Measurements from ENCODE around the gene VPS25. TPM values are rescaled to one million over a fixed set of nuclear protein-coding genes. Genes with fewer than 3 reads are reported as not detected.

Gene VPS25
- total RNA-seq, 4 donors from 2014 or later, result 34.5 to 43.9 (median 38.0) TPM

GRCh38 chr17:42795061-42795460 is 21.8 kb downstream of the VPS25 start:
- H3K9me3 ChIP-seq, result no peaks in the 10 kb centered on the region
- no peak overlapping the region for H3K27ac ChIP-seq (replicated peaks in 1 of 4)
- intact Hi-C loops (cut with DNase I), result no loop called here
- DNase-seq (ENCODE audit: extremely low spot score), result no peak
- WGBS, result 72% methylated on average over 4 of the region's 4 CpGs
- H3K4me3 ChIP-seq, result no peak overlapping the region
- peaks cover 0 to 23% (median 14%) of the 10 kb centered on the region in 4 donors for H3K36me3 ChIP-seq
- no peaks in the 10 kb centered on the region for H3K27me3 ChIP-seq
- TF ChIP-seq POLR2AphosphoS5 (IDR thresholded peaks at IDR 0.05), result no peak
- no peak for TF ChIP-seq EP300 (IDR thresholded peaks at IDR 0.05)
- TF ChIP-seq CTCF (IDR thresholded peaks at IDR 0.05), result no peak
- TF ChIP-seq POLR2A (IDR thresholded peaks at IDR 0.05; ENCODE audit: low read depth), result no peak
- H3K4me1 ChIP-seq, result peaks cover 15 to 30% (median 28%) of the 10 kb centered on the region in 4 donors

- no peaks in the 10 kb centered on the region for H3K9me3 ChIP-seq
- H3K4me3 ChIP-seq, result no peak overlapping the region
- TF ChIP-seq POLR2A (IDR thresholded peaks at IDR 0.05; ENCODE audit: low read depth), result no peak
- TF ChIP-seq POLR2AphosphoS5 (IDR thresholded peaks at IDR 0.05), result no peak
- TF ChIP-seq EP300 (IDR thresholded peaks at IDR 0.05), result no peak
- H3K27me3 ChIP-seq, result no peaks in the 10 kb centered on the region
- peaks cover 0 to 23% (median 14%) of the 10 kb centered on the region in 4 donors for H3K36me3 ChIP-seq
- 87% methylated on average over 10 of the region's 10 CpGs for WGBS
- H3K4me1 ChIP-seq, result peaks cover 15 to 30% (median 28%) of the 10 kb centered on the region in 4 donors
- no peak for DNase-seq (ENCODE audit: extremely low spot score)
- no peak overlapping the region for H3K27ac ChIP-seq (replicated peaks in 1 of 4)
- intact Hi-C loops (cut with DNase I), result no loop called here
These were observed 22.2 kb downstream of the VPS25 start for GRCh38 chr17:42795465-42795864.

- DNase-seq (ENCODE audit: extremely low spot score), result no peak
- peaks cover 0 to 23% (median 14%) of the 10 kb centered on the region in 4 donors for H3K36me3 ChIP-seq
- no peak overlapping the region for H3K27ac ChIP-seq (replicated peaks in 1 of 4)
- TF ChIP-seq CTCF (IDR thresholded peaks at IDR 0.05) (no peak), POLR2A (IDR thresholded peaks at IDR 0.05; ENCODE audit: low read depth) (no peak), EP300 (IDR thresholded peaks at IDR 0.05) (no peak), POLR2AphosphoS5 (IDR thresholded peaks at IDR 0.05) (no peak)
- no peaks in the 10 kb centered on the region for H3K9me3 ChIP-seq
- no peak overlapping the region for H3K4me3 ChIP-seq
- WGBS, result 92% methylated on average over 18 of the region's 18 CpGs
- H3K27me3 ChIP-seq, result no peaks in the 10 kb centered on the region
- intact Hi-C loops (cut with DNase I), result no loop called here
- peaks cover 15 to 30% (median 28%) of the 10 kb centered on the region in 4 donors for H3K4me1 ChIP-seq
These were observed 23.0 kb downstream of the VPS25 start for GRCh38 chr17:42796066-42796758.

- Histone ChIP-seq H3K4me3 (peak overlapping the region; percentile 72 to 94 (median 86)), H3K27me3 (no peaks in the 10 kb centered on the region), H3K36me3 (peaks cover 0 to 23% (median 14%) of the 10 kb centered on the region in 4 donors), H3K4me1 (peaks cover 15 to 30% (median 28%) of the 10 kb centered on the region in 4 donors), H3K27ac (replicated peaks in 1 of 4) (peak overlapping the region in 3 of 4 donors; percentile 80 to 81 (median 80)), H3K9me3 (no peaks in the 10 kb centered on the region)
- WGBS, result 85% methylated on average over 10 of the region's 10 CpGs
- TF ChIP-seq EP300 (IDR thresholded peaks at IDR 0.05), result no peak
- no peak for TF ChIP-seq CTCF (IDR thresholded peaks at IDR 0.05)
- TF ChIP-seq POLR2AphosphoS5 (IDR thresholded peaks at IDR 0.05), result no peak
- TF ChIP-seq POLR2A (IDR thresholded peaks at IDR 0.05; ENCODE audit: low read depth), result no peak
- no peak for DNase-seq (ENCODE audit: extremely low spot score)
- intact Hi-C loops (cut with DNase I), result no loop called here
These were observed 24.1 kb downstream of the VPS25 start for GRCh38 chr17:42797067-42798007.

- intact Hi-C loops (cut with DNase I), result no loop called here
- Histone ChIP-seq H3K36me3 (peaks cover 0 to 23% (median 14%) of the 10 kb centered on the region in 4 donors), H3K27ac (replicated peaks in 1 of 4) (peak overlapping the region; percentile 80 to 82 (median 80)), H3K27me3 (no peaks in the 10 kb centered on the region), H3K4me3 (peak overlapping the region; percentile 72 to 94 (median 86)), H3K9me3 (no peaks in the 10 kb centered on the region), H3K4me1 (peaks cover 15 to 31% (median 28%) of the 10 kb centered on the region in 4 donors)
- TF ChIP-seq CTCF (IDR thresholded peaks at IDR 0.05), result no peak
- no peak for DNase-seq (ENCODE audit: extremely low spot score)
- WGBS, result 18% methylated on average over 10 of the region's 10 CpGs
These were observed 24.7 kb downstream of the VPS25 start for GRCh38 chr17:42798011-42798382.
